Astrocyte (in vitro differentiated cells and primary cell): Measurements from ENCODE around the gene ABLIM2. TPM values are rescaled to one million over a fixed set of nuclear protein-coding genes. Genes with fewer than 3 reads are reported as not detected.
A peak's percentile ranks its signal among the peaks of the same experiment; 100 is the strongest.

Experiments used
- DNase-seq: peaks from one replicate; pipeline ENCODE4 v3.0.0-alpha.2; 2010; ENCODE audit warnings: low read depth
- FAIRE-seq: peaks from 2 replicates; lab custom pipeline; 2011; peaks lifted over from hg19 to GRCh38; lab: Jason Lieb, UNC
- H2AFZ ChIP-seq: 2 replicates; pipeline ENCODE4 v1.6.0; 2012; ENCODE audit warnings: low read depth, low read length, inconsistent platforms
- H3K27ac ChIP-seq: 2 replicates; pipeline ENCODE4 v1.5.1; 2011; ENCODE audit warnings: low read depth, low read length, inconsistent platforms
- H3K27me3 ChIP-seq: 2 replicates; pipeline ENCODE4 v1.6.0; 2011; ENCODE audit warnings: low read length, inconsistent platforms; ENCODE audit not compliant: insufficient read depth
- H3K36me3 ChIP-seq: 2 replicates; pipeline ENCODE4 v1.5.1; 2011; ENCODE audit warnings: low read length, inconsistent platforms; ENCODE audit not compliant: insufficient read depth
- H3K4me1 ChIP-seq: 2 replicates; pipeline ENCODE4 v1.5.1; 2011; ENCODE audit warnings: low read length, inconsistent platforms; ENCODE audit not compliant: insufficient read depth
- H3K4me2 ChIP-seq: 2 replicates; pipeline ENCODE4 v1.6.0; 2012; ENCODE audit warnings: low read length, inconsistent platforms
- H3K4me3 ChIP-seq: 2 replicates; pipeline ENCODE4 v1.5.1; 2011; ENCODE audit warnings: low read depth, mild to moderate bottlenecking, low read length, inconsistent platforms; ENCODE audit not compliant: insufficient read depth
- H3K79me2 ChIP-seq: 2 replicates; pipeline ENCODE4 v1.6.0; 2012; ENCODE audit warnings: mild to moderate bottlenecking, low read length, inconsistent platforms; ENCODE audit not compliant: insufficient read depth
- H3K9ac ChIP-seq: 2 replicates; pipeline ENCODE4 v1.6.0; 2012; ENCODE audit warnings: mild to moderate bottlenecking, low read length, inconsistent platforms
- H3K9me3 ChIP-seq: 2 replicates; pipeline ENCODE4 v1.5.1; 2012; ENCODE audit warnings: low read depth, mild to moderate bottlenecking, low read length, inconsistent platforms; ENCODE audit not compliant: insufficient read depth
- H4K20me1 ChIP-seq: 2 replicates; pipeline ENCODE4 v1.6.0; 2012; ENCODE audit warnings: low read length, inconsistent platforms; ENCODE audit not compliant: insufficient read depth
- H3K27ac Mint-ChIP-seq: one replicate; pipeline ENCODE4 v1.8.0; 2021; ENCODE audit warnings: mild to moderate bottlenecking, mixed read lengths; ENCODE audit not compliant: unreplicated experiment
- H3K27me3 Mint-ChIP-seq: one replicate; pipeline ENCODE4 v1.8.0; 2021; ENCODE audit warnings: low read depth, mixed read lengths; ENCODE audit not compliant: unreplicated experiment
- H3K36me3 Mint-ChIP-seq: one replicate; pipeline ENCODE4 v1.8.0; 2021; ENCODE audit warnings: low read depth, mixed read lengths; ENCODE audit not compliant: unreplicated experiment
- H3K4me1 Mint-ChIP-seq: one replicate; pipeline ENCODE4 v1.8.0; 2021; ENCODE audit warnings: low read depth, mixed read lengths; ENCODE audit not compliant: unreplicated experiment
- H3K4me3 Mint-ChIP-seq: one replicate; pipeline ENCODE4 v1.8.0; 2021; ENCODE audit warnings: mild to moderate bottlenecking, moderate library complexity, mixed read lengths; ENCODE audit not compliant: unreplicated experiment
- H3K9me3 Mint-ChIP-seq: one replicate; pipeline ENCODE4 v1.8.0; 2021; ENCODE audit warnings: mild to moderate bottlenecking, mixed read lengths; ENCODE audit not compliant: unreplicated experiment
- EZH2 ChIP-seq: IDR thresholded peaks from 2 replicates; pipeline ENCODE4 v1.6.1; 2012; ENCODE audit warnings: mild to moderate bottlenecking, low read length, inconsistent platforms; ENCODE audit not compliant: insufficient read depth
- total RNA-seq: library from RNA; stranded (reverse); gene quantifications from 2 replicates; pipeline ENCODE4 v1.2.1, GENCODE V29; 2021
- TF ChIP-seq, protein P1 (sequence below): IDR thresholded peaks from 2 replicates; pipeline ENCODE4 v1.5.1; 2011; ENCODE audit warnings: low read depth, mild to moderate bottlenecking, inconsistent platforms, low read length, moderate library complexity; ENCODE audit not compliant: insufficient read depth

ABLIM2 gene
- total RNA-seq, 1 donor from 2014 or later: 0.50 TPM

- H3K9me3 ChIP-seq: peaks cover 6% of the 10 kb centered on the region
- H2AFZ ChIP-seq: no peak overlapping the region
- no peaks in the 10 kb centered on the region for H3K4me1 ChIP-seq
- H3K79me2 ChIP-seq: no peaks in the 10 kb centered on the region
- H3K4me2 ChIP-seq: no peak overlapping the region
- Mint-ChIP-seq H3K36me3 (peaks cover 2% of the 10 kb centered on the region), H3K4me3 (no peak overlapping the region), H3K27ac (peak overlapping the region; percentile 47), H3K9me3 (peaks cover 2% of the 10 kb centered on the region), H3K4me1 (peaks cover 3% of the 10 kb centered on the region), H3K27me3 (peaks cover 57% of the 10 kb centered on the region)
- H3K9ac ChIP-seq: no peak overlapping the region
- no peak for FAIRE-seq
- no peak for DNase-seq
- no peaks in the 10 kb centered on the region for H4K20me1 ChIP-seq
- no peak overlapping the region for H3K27ac ChIP-seq
- no peaks in the 10 kb centered on the region for H3K36me3 ChIP-seq
- no peak for TF ChIP-seq EZH2
- TF ChIP-seq, protein P1, sequence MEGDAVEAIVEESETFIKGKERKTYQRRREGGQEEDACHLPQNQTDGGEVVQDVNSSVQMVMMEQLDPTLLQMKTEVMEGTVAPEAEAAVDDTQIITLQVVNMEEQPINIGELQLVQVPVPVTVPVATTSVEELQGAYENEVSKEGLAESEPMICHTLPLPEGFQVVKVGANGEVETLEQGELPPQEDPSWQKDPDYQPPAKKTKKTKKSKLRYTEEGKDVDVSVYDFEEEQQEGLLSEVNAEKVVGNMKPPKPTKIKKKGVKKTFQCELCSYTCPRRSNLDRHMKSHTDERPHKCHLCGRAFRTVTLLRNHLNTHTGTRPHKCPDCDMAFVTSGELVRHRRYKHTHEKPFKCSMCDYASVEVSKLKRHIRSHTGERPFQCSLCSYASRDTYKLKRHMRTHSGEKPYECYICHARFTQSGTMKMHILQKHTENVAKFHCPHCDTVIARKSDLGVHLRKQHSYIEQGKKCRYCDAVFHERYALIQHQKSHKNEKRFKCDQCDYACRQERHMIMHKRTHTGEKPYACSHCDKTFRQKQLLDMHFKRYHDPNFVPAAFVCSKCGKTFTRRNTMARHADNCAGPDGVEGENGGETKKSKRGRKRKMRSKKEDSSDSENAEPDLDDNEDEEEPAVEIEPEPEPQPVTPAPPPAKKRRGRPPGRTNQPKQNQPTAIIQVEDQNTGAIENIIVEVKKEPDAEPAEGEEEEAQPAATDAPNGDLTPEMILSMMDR: no peak
- H3K4me3 ChIP-seq: no peak overlapping the region
- peaks cover 17% of the 10 kb centered on the region for H3K27me3 ChIP-seq
These were observed 46.5 kb downstream of the ABLIM2 start for GRCh38 chr4:8112036-8112576.

GRCh38 chr4:8110071-8110986 is 48.3 kb downstream of the ABLIM2 start:
- Histone ChIP-seq H3K27ac (no peak overlapping the region), H4K20me1 (no peaks in the 10 kb centered on the region), H2AFZ (no peak overlapping the region), H3K9me3 (peaks cover 6% of the 10 kb centered on the region), H3K79me2 (no peaks in the 10 kb centered on the region), H3K9ac (no peak overlapping the region), H3K4me3 (no peak overlapping the region), H3K4me1 (no peaks in the 10 kb centered on the region), H3K27me3 (peaks cover 16% of the 10 kb centered on the region), H3K36me3 (no peaks in the 10 kb centered on the region), H3K4me2 (no peak overlapping the region)
- H3K4me3 Mint-ChIP-seq: no peak overlapping the region
- H3K9me3 Mint-ChIP-seq: no peaks in the 10 kb centered on the region
- TF ChIP-seq, protein P1: no peak
- TF ChIP-seq EZH2: no peak
- DNase-seq: peak; percentile 12
- H3K27me3 Mint-ChIP-seq: peaks cover 52% of the 10 kb centered on the region
- FAIRE-seq: no peak
- H3K27ac Mint-ChIP-seq: no peak overlapping the region
- H3K36me3 Mint-ChIP-seq: no peaks in the 10 kb centered on the region
- H3K4me1 Mint-ChIP-seq: peaks cover 3% of the 10 kb centered on the region
